Pulmonary artery endothelial cell (primary cell): Measurements from ENCODE around the gene KIAA1755. TPM values are rescaled to one million over a fixed set of nuclear protein-coding genes. Genes with fewer than 3 reads are reported as not detected.
"Not testable (repeated sequence)": the region's sequence is repeated elsewhere in the genome, so short reads cannot be mapped to it uniquely, and the experiment has no call there.

Experiments used
- DNase-seq: peaks from one replicate; pipeline ENCODE4 v3.0.0-alpha.2; 2011; ENCODE audit warnings: low read depth, low spot score
- total RNA-seq: library from RNA; depleted of rRNA; stranded (reverse); fragments of >200 nt; gene quantifications from 2 replicates; pipeline ENCODE4 v1.2.3, GENCODE V29; 2014

The KIAA1755 gene
- total RNA-seq, 1 donor from 2014 or later = 0.07 TPM

DNA sequence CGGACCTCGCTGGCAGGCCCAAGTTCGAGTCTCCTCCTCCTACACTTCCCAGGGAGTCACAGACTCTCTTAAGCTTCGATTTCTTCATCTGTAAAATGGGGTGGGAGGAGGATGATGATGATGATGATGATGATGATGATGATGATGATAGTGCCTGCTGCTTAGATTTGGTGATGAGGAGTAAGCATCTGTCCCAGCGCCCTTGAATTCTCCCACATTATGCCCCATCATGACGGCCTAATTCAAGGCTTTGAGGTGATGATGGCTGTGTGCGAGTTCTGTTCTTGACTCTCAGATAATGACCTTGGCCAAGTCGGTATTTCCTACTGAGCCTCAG, 487 bp upstream of the KIAA1755 start:
- DNase-seq = no peak

DNA sequence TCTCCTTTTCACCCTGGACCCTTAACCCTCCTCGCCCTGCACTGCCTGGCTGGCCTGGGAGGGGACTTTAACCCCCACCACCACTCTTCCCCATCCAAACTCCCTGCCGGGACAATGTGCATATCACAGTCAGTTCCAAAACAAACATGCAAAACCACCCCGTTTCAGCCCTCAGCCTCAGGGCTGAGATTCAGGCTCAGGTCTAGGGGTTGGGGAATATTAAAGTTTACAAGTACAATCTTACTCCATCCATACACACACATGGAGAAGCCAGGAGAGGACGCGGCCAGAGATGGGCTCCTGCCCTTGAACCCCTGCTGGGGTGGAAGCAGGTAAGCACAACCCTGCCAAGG, 534 bp downstream of the KIAA1755 start:
- no peak for DNase-seq

DNA sequence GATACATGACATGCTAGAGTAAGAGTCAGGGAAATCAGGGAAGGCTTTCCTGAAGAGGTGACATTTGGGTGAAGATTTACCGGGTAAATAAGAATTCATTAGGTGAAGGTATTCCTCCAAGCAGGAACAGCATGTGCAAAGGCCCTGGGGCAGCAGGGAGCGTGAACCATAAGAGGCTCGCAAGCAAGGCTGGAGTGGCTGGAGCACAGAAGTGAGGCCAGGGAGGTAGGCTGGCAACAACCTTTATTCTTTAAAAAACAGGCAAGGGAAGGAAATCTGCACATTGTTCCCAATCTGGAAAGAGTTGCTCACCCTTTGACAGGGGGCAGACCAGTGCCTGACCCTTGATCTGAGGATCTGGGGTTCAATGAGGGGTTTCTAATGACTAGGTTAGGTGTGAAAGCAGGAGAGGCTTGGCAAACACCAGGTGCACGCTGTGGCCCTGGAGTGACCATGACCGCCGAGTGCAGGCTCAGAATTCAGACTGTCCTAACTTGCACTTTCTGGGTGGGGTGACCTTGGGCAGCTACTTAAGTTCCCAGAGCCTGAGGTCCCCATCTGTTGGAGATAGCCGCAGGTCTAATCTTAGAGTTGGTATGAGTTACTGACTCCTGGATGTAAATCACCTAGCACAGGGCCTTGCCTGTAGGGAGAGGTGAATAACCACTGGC, 1.9 kb downstream of the KIAA1755 start:
- DNase-seq = no peak

DNA sequence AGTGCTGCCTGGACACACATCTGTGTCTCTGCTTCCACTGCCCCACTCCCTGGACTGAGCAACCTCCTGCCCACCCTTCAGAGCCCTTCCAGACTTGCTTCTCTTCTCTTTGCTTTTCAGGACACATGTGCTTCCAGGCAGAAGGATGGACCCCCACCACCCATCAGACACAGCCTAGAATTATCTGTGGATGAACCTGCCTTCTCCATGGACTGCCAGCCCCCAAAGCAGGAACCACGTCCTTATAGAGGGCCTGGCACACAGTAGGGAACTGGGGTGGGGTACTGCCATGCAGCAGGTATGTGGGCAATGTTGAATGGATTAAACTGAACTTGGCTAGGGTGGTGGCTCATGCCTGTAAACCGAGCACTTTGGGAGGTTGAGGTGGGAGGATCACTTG, 3.6 kb downstream of the KIAA1755 start:
- no peak for DNase-seq

DNA sequence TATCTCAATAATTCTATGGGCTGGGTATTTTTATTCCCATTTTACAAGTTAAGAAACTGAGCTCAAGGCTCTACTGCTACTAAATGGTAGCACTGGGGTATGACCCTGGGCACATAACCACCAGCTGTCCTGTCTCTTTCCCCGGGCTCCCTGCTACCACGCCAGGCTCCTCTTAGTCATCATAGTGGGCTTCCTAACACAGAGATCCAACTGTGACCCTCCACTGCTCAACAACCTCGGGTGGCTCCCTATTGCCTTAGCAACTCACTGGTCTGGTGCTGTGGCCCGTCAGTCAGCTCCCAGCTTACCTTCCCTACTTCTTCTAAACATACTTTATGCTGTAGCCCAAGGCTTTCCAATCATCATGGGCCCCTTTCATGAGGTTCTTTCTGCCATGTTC, 4.5 kb downstream of the KIAA1755 start:
- DNase-seq = no peak

DNA sequence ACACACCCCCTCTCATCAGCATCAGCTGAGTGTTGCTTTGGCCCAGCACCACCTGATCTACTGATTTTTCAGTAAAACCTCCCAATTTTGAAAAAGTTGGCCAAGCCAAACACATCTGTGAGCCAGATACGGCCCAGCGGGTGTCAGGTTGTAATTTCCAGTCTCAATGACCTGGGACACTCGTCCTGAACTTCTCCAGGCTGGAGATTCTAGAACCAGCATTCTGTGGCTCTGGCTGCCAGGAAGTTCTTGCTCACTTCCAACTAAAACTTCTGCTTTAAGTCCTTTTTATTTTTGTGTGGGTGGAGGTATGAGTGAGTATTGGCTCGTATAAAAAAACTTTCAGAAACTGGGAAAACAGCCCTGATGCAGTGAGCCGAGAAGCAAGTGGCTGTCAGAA, 5.1 kb downstream of the KIAA1755 start:
- no peak for DNase-seq

DNA sequence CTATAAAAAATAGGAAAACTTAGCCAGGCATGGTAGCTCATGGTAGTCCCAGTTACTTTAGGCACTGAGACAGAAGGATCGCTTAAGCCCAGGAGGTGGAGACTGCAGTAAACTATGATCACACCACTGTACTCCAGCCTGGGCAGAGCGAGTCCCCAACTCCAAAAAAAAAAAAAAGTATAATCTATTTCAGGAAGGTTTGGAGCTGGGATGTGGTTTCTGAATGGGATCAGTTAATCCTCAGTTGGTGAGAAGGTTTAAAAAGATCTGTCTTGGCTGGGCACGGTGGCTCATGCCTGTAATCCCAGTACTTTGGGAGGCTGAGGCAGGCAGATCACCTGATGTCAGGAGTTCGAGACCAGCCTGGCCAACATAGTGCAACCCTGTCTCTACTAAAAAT, 5.9 kb downstream of the KIAA1755 start:
- not testable (repeated sequence) for DNase-seq

DNA sequence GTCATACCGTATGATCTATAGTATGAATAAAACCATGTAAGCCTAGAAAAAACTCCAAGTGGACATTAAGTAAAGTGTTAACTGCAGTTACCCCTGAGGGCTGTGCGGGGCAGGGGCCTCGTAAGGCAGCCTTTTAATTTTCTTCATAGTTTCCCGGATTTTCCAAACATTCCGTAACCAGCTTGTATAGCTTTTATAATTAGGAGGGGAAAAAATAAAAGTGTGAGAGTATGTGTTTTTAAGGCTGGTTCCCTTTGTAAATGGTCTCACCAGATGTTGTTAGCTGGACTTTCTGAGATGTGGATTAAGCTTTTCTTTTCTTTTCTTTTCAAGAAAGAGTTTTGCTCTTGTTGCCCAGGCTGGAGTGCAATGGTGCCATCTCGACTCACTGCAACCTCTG, 7.0 kb downstream of the KIAA1755 start:
- DNase-seq = no peak

DNA sequence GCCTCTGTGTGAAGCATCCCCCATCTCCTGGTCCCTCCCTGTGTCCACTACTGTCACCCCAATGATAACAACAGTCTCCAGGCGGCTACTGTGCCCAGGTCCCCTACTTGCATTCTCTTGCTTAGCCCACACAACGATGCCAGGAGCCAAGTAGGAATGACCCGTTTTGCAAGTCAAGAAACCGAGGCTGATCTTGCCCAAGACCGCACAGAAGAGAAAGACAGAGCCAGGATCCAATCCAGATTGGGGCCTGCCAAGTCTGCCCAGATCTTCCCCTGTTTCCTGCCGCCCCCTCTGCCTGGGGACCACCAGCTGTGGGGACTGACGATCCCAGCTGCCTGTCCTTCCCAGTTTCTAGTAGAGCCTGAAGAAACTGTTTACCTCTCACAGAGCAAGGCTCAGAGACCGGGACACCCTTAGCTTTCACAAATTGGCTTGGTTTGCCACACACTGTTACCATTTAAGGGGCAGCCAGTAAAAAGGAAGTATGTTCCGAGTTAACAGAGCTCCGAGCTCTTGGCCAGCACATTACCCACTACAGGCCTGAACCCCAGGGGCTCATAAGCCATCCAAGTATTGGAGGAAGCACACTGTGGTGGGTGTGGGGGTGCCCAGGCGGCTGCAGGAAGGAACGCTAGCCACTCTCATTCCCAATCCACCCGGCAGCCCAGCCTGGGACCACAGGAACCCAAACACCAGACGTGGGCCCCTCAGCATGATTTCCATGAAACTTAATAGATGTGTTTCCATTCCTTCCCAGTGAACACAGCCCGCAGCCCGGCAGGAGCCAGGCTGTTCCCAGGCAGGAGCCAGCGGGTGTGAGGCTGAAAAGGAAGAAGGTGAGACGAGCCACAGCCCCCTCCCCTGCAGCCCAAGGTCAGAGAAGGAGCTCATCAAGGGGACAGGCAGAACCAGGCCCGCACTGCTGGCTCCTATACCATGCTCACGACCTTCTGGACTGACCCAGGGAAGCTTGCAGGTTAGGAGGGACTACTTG, 7.9 kb downstream of the KIAA1755 start:
- DNase-seq = no peak

DNA sequence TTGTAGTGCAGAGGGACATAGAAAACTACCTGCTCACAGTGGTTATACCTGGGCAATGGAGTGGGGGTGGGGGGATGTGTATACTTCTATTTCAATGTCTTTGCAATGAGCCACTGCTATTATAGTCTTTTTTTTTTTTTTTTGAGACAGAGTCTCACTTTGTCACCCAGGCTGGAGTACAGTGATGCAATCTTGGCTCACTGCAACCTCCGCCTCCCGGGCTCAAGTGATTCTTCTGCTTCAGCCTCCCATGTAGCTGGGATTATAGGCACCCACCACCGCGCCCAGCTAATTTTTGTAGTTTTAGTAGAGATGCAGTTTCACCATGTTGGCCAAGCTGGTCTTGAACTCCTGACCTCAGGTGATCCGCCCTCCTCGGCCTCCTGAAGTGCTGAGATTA, 9.1 kb downstream of the KIAA1755 start:
- not testable (repeated sequence) for DNase-seq

DNA sequence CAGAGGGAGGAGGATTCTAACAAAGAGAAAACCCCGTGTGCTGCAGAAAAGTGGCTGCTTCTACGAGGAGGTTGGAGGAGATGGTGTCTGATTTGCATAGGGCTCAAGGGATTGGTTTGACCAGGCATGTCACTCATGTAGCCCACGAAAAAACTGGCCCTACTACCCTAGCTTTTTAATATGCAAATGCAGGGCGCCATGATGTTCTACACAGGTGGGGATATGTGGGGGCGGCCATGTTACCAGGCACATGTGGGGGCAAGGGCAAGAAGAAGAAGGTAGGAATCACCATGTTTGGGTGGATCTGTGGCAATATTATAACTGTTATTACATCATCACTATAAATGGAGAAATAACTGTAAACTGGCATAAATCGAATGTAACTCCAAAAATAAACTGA, 9.9 kb downstream of the KIAA1755 start:
- no peak for DNase-seq

DNA sequence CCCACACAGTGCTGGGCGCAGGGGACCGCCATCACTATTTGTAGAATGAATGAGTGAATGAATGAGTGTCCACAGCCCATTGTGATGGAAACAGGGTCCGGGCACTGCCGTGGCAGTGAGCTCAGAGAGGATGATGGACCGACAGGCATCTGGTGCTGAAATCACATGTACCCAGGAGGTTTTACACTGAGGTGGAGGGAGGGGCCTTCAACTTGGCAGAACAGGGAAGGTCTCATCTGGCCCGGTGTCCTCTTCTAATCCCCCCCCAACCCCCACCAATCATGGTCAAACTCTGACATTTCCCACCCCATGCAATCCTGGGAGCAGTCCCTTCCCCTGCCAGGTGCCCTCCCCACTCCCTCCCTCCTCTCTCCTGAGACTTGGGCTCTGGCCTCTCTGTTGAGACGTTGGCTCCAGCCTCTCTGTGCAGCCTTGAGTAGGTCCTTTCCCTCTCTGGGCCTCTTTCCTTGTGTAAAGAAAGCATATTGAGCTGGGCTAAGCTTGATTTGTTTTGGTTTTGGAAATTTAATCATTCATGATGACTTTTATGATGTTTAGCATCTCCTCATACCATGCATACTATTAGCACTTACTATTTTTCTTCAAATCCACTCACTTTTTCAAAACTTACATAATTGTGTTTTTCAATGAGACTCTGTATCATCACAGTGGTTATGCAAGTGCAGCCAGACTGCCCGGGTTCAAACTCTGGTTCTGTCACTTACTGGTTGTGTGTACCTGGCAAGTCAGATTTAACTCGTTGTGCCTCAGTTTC, 10.8 kb downstream of the KIAA1755 start:
- DNase-seq = no peak

DNA sequence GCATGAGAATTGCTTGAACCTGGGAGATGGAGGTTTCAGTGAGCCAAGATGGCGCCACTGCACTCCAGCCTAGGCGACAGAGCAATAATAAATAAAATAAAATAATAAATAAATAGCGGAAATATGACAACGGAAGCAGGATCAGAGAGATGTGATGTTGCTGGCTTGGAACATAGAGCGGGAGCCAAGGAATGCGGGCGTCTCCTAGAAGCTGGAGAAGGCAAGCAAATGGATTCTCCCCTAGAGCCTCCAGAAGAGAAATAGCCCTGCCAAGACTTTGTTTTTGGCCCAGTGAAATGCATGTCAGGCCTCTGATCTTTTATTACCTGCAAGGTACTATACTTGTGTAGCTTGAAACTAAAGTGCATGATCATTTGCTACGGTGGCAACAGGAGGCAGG, 12.4 kb downstream of the KIAA1755 start:
- DNase-seq = no peak

DNA sequence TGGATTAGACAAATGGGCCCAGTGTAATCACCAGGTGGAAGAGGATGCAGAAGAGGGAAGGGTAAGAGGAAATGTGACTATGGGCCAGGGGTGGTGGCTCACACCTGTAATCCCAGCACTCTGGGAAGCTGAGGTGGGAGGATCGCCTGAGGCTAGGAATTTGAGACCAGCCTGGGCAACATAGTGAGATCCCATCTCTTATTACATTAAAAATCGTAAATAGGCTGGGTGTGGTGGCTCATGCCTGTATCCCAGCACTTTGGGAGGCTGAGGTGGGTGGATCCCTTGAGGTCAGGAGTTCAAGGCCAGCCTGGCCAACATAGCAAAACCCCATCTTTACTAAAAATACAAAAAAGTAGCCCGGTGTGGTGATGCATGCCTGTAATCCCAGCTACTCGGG, 12.8 kb downstream of the KIAA1755 start:
- DNase-seq = not testable (repeated sequence)

DNA sequence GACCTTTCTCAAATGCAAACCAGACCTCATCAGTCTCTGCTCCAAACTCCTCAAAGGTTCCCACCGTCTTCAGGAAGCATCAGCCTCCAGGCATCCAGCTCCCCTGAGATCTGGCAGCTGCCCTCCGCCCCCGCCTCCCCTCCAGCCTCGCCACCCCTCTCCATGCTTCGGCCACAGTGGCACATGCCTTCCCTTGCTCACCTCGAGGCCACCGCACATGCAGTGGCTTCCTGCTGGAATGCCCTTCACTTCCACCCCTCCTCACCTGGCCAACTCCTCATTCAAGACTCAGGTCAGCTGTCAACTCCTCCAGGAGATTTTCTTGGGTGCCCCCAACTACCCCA, 13.4 kb downstream of the KIAA1755 start:
- DNase-seq = no peak

DNA sequence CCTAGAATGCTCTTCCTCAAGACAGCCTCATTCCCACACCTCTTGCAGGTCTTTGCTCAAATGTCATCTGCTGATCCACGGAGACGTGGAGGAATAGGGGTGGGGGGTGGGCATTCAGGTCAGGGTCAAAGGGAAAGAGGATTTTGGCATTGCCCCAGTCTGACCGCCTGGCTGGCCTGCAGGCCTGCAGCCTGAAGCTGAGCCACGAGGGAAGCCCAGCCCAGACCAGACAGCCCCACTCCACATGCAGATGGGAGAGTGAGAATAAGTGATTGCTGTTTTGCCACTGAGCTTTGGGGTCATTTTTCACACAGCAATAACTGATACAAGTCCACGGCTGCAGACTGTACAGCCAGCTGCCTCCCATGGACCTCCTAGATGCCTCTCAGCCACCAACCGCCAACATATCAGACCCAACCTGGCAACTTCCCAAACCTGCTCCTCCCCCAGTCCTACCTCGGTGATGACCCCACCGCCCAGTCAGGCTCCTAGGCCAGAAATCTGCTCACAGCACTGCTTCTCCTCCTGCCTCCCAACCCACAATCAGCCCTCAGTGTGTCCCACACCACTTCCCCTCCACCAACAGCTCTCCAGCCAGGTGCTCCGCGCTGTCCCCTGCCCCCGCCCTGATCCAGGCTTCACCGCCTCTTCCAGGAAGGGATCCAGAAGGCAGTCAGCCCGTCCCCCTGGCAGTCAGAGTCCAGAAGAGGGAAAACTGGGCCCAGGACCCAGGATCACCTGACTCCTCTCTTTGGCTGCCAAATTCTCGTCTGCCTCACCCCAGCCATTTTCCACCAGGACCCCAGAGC, 14.0 kb downstream of the KIAA1755 start:
- no peak for DNase-seq

DNA sequence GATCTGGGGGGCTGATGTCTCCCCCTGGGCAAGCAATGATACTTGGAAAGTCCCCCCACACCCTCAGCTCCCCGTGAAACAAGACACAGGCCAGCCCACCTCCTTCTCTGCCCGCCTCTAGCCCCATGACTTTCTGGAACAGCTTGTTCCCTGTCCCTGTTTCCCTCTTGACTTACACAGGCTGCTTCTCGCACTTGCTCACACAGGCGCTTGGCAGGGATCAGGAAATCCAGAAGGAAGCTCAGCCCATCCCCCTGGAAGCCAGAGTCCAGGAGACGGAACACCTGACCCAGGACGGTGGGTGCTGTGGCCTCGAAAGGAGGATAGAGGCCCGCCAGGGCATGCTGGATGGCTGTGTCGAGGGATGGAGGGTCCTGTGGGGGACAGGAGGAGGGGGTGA, 14.8 kb downstream of the KIAA1755 start:
- DNase-seq = no peak

DNA sequence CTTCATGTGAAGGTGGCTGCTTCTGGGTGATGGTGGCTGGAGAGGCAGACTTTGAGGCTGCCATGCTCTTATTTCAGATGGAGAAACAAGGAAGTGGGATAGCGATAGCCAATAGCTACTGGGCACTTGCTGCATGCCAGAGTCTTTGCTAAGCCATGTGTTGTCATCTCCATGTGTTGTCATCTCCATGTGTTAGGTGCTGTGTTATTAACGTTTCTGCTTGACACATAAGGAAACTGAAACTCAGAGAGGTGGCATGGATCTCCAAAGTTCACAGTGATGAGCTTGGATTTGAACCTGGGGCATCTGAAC, 16.9 kb downstream of the KIAA1755 start:
- DNase-seq = no peak

DNA sequence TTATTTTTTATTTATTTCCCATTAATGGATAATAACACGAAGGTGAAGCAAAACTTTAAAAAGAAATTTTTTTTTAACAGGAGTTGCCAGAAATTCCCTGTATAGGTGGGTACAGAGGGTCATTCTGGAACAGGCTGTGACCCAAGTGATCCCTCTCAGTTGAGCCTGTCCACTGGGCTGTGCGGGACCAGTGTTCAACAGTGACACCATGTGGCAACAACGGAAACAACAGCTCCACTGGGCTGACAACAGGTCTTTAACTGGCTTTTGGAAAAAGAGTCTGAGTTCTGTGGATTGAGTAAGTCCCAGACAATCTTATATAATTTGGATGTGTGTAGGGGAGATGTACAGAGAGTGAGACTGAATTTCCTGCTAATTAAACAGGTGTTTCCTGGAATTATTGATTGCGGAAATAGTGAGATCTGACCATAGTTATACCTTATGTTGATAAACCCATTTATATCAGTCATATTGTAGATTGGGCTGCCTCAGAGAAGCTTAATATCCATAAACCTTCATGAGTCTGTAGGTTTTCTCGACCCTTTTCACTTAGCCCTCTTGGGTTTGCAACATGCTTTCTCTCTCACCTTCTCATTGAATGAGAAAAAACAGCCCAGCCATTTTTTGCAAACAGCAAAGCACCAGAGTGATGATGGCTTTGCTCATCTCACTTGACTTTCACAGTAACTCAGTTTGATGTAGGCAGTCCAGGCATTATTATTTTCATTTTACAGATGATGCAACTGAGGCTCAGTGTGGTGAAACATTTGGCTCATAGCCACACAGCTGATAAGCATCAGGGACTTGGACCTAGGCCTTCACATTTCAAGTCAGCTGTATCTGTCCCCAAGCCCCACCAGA, 17.5 kb downstream of the KIAA1755 start:
- DNase-seq = no peak

DNA sequence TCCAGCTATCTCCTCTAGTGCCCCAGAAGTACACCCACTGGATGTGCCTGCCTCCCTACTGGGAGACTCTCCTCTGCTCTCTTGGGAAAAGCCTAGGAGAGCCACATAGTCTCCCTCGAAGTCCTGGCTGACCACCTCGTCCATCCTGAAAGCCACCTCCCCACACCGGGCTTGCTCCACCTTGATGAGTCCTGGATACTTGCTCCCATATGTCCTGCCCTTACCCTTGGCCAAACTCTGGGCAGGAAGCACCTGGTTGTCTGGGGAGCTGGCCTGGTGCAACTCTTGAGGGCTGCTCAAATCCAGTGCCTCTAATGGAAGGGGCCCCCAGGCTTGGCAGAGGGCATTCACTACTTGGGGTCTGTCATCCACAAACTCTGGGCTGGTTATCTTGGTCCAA, 19.3 kb downstream of the KIAA1755 start:
- DNase-seq = no peak

DNA sequence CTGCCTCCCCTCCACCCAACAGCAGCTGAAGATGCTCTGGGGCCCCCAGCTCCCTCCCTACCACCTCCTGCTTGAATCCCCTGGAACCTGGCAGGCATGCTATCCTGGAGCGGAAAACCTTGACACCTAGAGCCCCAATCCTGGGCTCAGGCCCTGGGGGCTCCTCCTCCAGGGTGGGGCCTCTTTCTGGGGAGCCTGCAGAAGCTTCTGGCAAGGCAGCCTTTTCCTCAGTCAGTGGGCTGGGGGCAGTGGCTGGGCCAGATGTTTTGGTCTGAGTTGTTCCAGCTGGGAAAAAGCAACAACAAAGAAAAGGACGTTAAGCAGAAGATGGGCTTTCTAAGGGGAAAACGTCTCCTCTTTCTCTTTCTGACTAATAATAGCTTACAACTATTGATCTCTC, 21.1 kb downstream of the KIAA1755 start:
- DNase-seq = no peak
